Fibroblast of mammary gland (primary cell): ENCODE data around the gene ATXN1.

Source experiments
- DNase-seq: peaks from one replicate; pipeline ENCODE4 v3.0.0-alpha.2; 2010; ENCODE audit warnings: low read depth
- H3K4me3 ChIP-seq: 2 replicates; pipeline ENCODE4 v1.5.1; 2011; ENCODE audit warnings: low read depth, mild to moderate bottlenecking, low read length, moderate library complexity; ENCODE audit not compliant: control insufficient read depth
- TF ChIP-seq, protein P1 (sequence below): conservative IDR thresholded peaks from 2 replicates; pipeline ENCODE4 v1.5.1; 2011; ENCODE audit warnings: low read depth, low read length, inconsistent platforms; ENCODE audit not compliant: control insufficient read depth, insufficient read depth

ATXN1 gene

DNA sequence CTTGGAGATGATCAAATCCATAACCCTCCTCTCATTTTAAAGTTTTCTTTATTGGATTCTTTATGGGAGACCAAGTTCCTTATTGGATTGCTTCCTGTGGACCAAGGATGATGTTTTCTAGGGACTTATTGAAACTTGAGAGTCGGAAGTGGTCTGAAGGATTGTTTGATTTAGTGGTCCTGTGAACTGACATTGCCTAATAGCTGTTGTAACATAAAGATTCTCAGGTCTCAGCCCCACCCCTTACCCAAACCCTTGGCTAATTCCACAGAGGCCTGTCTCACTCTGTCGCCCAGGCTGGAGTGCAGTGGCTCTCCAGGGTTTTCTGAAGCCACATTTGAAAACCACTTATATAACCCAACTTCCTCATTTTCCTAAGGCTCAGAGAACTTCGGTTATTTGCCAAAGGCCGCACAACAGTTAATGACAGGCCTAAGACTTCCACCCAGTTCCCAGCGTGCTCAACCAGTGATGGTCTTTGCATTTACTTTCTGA, 77.0 kb downstream of the ATXN1 start:
- DNase-seq = peak; percentile 41
- no peak overlapping the region for H3K4me3 ChIP-seq
- TF ChIP-seq, protein P1, sequence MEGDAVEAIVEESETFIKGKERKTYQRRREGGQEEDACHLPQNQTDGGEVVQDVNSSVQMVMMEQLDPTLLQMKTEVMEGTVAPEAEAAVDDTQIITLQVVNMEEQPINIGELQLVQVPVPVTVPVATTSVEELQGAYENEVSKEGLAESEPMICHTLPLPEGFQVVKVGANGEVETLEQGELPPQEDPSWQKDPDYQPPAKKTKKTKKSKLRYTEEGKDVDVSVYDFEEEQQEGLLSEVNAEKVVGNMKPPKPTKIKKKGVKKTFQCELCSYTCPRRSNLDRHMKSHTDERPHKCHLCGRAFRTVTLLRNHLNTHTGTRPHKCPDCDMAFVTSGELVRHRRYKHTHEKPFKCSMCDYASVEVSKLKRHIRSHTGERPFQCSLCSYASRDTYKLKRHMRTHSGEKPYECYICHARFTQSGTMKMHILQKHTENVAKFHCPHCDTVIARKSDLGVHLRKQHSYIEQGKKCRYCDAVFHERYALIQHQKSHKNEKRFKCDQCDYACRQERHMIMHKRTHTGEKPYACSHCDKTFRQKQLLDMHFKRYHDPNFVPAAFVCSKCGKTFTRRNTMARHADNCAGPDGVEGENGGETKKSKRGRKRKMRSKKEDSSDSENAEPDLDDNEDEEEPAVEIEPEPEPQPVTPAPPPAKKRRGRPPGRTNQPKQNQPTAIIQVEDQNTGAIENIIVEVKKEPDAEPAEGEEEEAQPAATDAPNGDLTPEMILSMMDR = no peak

DNA sequence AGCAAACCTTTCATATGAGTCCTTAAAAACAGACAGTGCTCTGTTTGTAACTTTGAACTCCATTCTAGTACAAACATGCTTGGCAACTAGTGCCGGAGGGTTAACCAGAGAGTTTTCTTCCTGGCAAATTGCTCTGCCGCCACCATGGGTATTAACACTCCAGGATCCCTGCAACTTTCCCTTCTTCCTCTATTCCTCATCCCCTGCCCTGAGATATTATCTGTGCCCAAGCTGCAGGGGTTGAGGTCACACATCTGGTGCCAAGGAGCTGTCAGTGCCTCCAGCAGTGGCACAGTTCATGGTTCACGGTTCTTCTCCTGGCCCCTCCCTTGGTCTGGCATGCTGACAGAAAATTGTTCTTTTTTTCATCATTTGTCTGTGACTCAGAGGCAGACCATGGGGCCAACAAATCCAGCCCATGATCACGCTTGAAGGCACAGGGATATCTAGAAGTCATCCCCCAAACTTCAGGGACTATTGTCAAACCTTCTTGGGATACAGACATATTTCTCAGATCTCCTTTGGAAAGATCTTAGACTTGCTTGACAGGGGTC, 77.5 kb downstream of the ATXN1 start:
- TF ChIP-seq, protein P1 = no peak
- no peak overlapping the region for H3K4me3 ChIP-seq
- DNase-seq = peak; percentile 89

DNA sequence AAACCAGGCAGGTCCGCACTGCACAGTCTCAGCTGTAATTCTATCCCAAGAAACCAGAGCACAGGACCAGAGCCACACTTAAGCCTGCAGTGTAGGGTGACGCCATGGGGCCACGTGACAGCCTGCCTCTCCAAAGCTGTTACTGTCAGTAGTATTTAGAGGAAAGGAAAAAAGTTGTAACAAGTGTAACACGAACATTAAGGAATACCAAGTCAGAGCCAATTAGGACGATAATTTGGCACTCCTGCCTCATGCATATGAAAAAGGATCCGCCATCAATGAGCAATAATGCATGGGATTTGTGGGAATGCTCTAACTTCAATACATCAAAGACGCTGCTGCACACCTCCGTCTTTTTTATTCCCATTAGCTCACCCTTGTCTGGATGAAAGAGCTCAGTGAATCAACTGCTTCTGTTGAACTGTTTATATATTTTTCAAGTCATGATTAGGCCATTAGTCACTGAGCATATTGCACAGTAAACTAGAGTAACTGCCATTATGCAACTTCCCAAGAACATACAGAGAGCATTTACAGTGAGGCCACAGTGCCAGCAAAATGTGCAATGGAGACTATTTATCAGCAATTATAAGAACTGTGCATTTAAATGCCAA, 79.9 kb downstream of the ATXN1 start:
- TF ChIP-seq, protein P1 = no peak
- DNase-seq = peak; percentile 98
- no peak overlapping the region for H3K4me3 ChIP-seq

DNA sequence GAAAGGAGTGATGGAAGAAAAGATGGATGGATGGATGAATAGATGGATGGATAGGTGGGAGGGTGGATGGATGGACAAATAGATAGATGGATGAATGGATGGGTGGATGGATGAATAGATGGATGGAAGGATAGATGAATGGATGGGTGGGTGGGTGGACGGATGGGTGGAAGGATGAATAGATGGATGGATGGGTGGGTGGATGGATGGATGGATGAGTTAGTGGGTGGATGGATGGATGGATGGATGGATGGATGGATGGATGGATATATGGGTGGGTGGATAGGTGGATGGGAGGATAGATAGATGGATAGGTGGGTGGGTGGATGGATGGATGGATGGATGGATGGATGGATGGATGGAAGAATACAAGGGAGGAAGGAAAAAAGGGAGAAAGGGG, 82.2 kb downstream of the ATXN1 start:
- no peak for DNase-seq
- TF ChIP-seq, protein P1 = no peak
- H3K4me3 ChIP-seq = no peak overlapping the region

DNA sequence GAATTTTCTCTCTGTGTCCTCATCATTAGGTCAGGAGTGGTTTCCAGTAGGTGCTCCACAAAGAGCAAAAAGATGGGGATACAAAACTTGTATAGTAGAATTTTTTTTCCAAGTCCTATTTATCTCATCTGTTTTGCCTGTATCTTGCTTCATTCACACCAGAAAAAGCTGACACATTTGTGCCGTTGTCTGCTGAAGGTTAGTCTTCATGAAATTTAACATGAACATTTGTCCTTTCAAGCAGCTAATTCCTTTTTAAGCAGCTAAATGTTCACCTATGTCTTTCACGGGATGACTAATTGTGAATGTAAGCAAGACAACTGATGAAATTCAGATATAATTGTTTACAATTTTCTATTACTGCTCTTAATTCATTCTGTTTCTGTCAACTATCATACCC, 83.8 kb downstream of the ATXN1 start:
- DNase-seq = no peak
- H3K4me3 ChIP-seq = no peak overlapping the region

DNA sequence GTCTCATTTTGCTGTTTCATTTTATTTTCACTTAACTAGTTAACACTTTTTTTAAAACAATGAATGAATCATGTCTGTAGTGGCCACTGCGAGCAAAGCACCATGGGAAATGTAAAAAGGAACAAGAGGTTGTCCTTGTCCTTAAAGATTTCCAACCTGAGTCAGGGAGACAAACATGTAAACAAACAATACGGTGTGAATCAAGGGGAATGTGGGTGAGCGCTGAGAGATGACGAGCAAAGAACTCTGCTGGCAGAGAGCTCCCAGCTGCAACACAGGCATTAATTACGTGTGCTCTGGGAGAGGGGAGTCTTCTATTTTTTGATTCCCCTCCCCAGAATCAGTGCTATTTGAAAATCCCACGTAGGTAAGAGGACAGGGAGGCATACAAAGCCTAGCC, 84.3 kb downstream of the ATXN1 start:
- TF ChIP-seq, protein P1 = no peak
- peak; percentile 79 for DNase-seq
- H3K4me3 ChIP-seq = no peak overlapping the region

More for the DNA sequence above, 83.8 kb downstream of the ATXN1 start:
- TF ChIP-seq, protein P1 = no peak
